GM18873 (cell line): ENCODE measurements around the gene C1orf94.
"Not testable (repeated sequence)": the region's sequence is repeated elsewhere in the genome, so short reads cannot be mapped to it uniquely, and the experiment has no call there.

Experiments
- ATAC-seq: cut with Tn5 transposase; IDR thresholded peaks from one replicate; pipeline ENCODE4 v1.9.1; 2021; ENCODE audit warnings: mild to moderate bottlenecking, moderate library complexity, moderate number of reproducible peaks; ENCODE audit not compliant: unreplicated experiment, low FRiP score

C1orf94 gene

DNA sequence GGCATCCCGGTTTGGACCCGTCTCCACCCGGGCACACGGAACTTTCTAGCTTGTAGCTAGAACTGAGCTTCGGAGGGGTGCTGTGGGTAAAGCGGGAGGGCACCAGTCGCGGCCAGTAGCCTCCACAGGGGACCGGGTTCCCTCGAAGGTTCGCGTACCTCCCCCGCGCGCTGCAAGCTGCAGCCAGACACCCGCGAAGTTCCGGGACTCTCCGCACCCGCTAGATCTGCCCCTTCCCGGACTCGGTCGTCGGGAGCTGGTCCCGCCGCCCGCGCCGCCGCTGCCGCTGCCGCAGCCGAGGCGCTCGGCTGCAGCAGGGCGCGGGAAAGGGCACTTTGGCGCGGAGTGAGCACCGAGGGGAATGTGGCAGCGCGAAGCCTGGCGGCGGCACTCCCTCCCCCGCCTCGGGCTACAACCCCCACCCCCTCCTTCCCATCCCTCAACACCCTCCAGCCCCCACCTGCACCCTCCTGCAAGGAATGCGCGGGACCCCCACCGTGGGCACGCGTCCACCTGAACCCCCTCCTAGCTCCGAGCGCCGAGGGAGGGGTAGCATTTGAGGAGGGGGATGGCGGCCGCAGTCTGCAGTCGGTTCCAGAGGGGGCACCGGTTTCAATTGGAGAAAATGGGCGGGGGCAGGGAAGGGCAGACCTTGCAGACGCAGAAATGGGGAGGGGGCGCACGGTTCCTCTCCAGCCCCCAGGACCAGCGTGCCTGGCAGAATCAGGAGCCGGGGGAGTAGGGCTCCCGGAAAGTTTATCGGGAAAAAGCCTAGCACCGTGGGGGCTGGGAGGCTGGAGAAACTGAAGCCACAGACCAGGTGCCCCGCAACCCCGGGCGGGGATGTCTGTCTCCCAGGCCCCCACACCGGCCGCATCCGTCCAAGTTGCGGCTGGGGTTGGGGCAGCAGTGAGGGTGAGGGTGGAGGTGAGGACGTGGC lies 12.6 kb upstream of the C1orf94 start:
- ATAC-seq: no peak

DNA sequence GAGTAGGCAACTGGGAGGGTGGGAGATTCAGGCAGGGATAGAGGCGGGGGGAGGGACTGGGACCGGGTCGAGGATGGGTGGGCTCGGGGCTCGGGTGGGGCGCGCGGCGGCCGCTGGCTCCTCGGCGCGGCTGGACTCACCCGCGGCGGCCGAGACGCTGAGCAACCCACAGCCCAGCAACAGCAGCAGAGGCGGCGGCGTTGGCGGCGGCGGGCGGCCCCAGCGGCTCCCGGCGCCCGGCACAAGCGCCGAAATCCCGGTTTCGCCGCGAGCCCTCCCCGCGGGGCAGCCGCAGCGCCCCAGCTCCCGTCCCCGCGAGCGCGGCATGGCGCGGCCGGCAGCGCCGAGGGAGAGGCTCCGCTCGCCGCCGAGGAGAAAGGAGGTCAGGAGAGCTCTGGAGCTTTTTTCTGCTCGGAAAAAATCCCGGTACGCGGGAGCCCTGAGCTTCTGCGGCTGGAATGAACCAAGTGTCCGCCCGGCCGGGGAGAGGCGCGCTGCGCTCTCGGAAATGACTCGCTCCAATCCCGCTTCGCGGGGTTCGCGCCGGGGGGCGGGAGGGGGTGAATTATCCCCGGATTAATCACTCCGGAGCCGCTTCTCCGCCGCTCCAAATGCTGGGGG lies 11.8 kb upstream of the C1orf94 start, which contains the start of gene CSMD2:
CSMD2 (minus strand) TSS at position 460 of the 621 bp plus-strand sequence; CDS start at position 327, 133 bp downstream.
- ATAC-seq: no peak

DNA sequence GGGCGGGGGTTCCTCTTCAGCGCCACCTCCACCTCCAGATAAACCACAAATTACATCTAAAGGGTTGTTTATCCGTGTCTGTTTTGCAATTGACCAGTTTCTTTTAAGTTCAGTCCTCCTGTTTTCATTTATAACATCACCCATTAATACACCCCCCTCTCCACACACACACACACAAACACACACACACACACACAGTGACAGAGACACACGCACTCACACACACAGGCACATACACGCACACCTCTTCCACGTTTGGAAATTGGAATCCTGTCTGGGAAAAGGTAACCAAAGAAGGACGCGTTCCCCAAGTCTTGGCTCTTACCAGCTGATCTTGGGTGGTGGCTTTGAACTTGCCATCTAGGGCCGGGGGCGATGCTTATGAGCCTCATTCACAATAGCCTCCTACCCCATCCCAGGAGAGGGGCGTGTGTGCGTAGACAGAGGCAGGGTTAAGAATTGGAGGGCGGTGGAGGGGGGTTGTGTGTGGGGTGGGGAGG lies 11.2 kb upstream of the C1orf94 start:
- no peak for ATAC-seq

DNA sequence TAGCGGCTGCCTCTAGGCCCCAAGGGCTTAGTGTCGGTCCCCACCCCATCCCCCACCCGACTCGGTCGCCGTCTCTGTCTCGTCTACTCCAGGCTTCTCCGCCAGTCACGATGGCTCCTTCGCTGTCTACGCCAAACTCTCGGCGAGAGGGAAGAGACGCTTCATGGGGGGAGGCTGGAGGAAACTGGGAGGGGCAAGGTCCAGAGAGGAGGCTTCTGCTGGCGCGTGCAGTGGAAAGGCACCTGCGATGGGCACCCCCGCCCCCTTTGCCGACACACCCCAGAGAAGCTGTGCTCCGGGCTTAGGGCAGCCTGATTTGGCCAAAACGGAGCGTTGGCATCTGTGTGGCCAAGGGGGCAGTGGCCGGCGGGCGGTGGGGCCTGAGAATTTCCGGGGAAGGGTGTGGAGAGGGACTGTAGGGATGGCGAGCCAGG lies 10.5 kb upstream of the C1orf94 start:
- ATAC-seq: no peak

DNA sequence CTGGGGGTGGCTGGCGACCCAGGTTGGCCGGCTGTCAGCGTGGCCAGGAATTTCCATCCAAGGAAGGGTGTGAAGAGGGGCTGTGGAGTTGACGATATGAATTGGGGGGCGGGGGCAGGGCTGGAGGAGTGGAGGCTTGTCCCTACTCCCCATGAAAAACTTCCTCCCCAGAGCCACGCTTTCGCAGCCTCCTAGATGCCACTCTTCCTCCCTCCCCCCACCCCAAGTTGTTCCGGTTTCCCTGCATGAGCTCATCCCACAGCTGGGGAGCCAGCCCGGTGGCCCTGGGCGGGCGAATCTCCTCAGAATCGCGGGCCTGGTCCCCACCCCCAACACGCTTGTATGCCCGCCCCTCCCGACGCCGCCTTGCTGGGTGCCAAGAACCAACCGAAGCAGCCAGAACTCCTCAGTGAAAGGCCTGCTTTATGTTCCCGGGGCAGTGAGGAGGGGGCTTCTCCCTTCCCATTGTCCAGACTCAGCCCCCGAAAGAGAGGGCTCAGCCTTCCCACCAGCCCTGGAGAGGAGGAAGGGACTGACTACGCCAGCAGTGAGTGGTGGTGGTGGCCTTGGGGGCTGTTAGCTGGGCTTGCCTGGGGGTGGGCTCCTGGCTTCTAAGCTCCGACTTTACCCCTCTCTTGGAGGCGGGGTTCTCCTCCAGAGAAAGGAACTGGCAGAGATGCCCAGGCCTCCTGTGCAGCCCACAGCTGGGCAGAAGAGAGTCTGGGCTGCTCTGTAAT lies 9.9 kb upstream of the C1orf94 start:
- no peak for ATAC-seq

DNA sequence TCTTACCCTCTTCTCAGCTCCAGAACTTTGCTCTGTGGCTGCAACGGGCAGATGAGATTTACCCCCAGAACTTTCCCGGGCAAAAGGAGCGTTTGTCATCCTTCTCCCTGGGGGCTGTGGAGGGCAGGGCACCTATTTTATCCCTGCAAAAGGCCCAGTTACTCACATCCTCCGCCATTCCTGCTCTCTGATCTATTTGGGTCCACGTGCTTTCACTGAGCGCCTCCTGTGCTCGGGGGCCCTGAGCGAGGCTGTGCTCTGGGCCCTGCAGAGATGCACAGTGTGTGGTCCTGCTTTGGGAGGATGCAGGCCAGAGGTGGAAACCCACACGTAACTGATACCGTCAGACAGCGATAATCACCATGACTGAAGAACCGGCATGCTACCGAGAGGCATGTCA lies 9.3 kb upstream of the C1orf94 start:
- no peak for ATAC-seq

DNA sequence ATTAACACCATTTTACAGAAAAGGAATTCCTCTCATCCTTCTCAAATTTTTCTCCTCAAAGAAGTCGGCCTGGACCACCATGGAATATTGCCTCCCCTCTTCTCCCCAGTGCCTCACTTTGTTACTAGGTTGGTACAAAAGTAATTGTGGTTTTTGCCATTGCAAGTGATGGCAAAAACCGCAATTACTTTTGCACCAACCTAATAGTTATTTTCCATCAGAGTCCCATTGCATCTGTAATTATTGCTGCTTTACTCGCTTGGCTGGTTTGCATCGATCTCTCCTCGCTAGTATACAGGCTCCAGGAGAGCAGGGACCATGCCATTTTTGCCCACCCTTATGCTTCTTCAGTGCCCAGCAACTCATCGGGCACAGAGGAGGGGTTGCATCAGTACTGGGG lies 963 bp upstream of the C1orf94 start:
- ATAC-seq: no peak

DNA sequence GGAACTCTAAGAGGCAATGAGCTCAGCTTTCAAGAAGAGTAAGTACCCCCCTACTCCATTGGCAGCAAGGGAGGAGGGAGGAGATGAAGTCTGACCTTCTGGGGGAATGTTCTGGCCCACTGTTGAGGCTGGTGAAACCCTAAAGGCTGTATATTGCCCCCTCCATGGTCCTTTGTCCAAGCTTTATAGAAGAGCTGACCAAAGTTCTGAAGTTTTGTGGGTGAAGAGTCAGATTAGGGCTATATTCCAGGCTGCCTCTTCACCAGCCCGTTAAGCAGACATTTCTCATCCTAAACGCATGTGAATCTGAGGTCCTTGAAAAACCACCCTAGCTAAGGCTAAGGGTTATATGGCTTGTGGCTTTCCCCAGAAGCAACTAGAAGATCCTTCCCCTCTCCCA lies 1.4 kb downstream of the C1orf94 start:
- ATAC-seq: no peak

DNA sequence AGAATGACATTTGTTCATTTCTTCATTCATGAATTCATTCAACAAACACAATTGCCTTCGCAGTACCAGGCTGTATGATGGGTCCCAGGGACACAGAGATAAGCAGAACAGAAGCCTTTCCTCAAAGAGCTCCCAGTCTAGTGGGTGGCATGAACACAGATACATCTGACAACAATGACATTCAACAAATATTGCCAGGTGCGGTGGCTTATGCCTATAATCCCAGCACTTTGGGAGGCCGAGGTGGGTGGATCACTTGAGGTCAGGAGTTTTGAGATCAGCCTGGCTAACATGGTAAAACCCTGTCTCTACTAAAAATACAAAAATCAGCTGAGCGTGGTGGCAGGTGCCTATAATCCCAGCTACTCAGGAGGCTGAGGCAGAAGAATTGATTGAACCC lies 6.7 kb downstream of the C1orf94 start:
- not testable (repeated sequence) for ATAC-seq

DNA sequence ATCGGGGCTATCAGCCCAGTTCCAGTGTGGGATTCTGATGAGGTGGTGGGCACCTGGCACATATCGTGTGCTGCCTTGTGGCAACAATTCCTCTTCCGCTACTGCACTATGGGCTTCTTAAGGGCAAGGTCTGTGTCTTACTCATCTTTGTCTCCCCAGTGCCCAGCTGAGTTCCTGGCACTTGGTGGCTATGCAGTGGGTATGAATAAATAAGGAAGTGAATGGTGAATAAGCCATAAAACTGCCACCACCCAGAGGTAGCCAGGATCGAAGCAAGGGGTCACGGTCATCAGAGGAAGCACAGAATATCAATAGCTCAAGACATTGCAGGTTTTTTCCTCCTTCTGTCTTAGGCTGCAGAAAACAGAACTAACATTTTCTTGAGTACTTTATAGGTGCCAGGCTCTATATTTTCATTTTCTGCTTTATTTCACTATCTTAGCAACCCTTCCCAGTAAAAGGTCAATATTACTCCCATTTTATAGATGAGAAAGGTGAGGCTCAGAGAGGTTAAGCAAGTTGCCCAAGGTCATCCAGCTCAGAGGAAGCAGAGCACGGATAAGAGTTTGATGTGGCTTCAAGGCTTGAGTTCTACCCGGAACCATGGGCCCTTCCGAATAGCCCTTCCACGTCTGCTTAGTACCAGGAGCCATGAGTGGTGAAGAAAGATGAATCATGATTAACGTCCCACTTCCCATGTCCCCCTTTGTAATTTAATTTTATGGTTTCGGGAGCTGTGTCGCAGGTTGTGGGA lies 10.2 kb downstream of the C1orf94 start:
- no peak for ATAC-seq

DNA sequence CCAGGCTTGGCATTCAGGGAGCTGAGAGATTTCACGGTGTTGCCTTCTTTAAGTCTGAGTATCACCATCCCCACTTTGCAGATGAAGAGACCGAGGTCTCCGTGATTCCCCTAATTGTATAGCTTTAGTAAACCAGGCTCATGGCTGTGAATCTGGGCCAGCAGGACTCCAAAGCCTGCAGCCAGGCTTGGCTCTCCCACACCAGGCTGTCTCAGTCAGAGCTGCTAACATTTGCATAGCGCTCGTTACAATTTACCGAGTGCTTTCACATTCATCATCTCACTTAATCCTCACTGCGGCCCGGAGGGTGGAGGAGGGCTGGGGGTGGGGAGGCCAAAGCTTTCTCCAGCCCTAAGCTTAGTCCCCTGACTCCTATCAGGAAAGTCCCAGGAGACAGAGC lies 11.7 kb downstream of the C1orf94 start:
- ATAC-seq: no peak

DNA sequence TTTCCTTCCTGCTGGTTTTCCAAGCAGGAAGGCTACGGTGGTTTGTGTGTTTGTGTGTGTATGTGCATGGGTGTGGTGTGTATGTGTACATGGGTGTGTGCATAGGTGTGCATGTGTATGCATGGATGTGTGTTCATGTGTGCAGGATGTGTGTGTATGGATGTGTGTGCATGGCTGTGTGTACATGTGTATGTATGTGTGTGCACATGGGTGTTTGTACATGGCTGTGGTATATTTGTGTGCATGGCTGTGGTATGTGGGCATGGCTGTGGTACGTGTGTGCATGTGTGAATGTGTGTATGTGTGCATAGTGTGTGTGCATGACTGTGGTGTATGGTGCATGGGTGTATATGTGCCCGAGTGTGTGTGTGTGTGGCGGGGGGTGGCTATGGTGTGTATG lies 12.3 kb downstream of the C1orf94 start:
- no peak for ATAC-seq

DNA sequence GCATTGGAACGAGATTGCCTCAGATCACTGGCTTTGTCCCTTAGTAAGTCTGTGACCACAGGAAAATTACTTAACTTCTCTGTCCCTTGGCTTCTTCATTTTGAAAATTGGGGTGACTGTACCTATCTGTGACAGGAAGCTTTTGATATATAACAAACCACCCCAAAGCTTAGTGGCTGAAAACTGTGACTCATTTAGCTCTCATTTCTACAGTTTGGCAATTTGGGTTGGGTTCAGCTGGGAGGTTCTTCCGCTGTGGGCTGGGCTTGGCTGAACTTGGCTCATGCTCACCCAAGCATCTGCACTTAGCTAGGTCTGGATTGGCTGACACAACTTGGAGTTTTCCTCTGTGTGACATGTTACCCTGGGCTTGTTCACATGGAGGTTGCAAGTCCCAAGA lies 14.0 kb downstream of the C1orf94 start:
- ATAC-seq: no peak

DNA sequence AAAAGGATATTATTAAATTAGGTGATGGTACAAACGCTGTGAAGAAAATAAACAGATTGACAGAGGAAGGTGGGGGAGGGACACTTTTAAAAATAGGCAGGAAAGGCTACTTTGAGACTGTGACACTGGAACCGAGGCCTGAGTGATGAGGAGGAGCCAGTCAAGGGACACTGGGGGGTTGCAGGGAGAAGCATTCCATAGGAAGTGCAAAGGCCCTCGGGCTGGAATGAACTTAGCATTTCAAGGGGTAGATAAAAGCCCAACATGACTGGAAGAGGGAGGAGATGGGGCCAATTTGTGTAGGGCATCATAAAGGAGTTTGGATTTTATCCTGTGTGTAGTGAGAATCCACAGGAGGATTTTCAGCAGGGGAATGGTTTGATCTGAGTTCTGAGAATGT lies 15.9 kb downstream of the C1orf94 start:
- no peak for ATAC-seq

DNA sequence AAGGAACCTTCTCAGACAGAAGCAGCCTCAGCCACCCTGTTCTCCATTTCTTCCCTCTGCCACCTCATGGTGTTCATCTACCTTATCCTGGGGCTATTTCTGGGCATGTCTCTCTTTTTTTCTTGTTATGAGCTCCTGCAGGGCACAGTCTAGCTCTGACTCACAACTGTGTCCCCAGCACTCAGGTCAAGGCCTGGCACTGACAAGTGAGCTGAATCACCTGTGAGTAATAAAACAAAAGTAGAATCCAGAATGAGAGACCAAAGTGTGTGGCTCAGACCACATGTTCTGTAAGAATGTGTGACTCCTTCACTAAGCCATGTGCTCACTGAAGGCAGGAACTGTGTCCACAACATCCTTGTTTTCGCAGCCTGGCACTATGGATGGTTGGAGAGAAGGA lies 23.2 kb downstream of the C1orf94 start:
- ATAC-seq: no peak

DNA sequence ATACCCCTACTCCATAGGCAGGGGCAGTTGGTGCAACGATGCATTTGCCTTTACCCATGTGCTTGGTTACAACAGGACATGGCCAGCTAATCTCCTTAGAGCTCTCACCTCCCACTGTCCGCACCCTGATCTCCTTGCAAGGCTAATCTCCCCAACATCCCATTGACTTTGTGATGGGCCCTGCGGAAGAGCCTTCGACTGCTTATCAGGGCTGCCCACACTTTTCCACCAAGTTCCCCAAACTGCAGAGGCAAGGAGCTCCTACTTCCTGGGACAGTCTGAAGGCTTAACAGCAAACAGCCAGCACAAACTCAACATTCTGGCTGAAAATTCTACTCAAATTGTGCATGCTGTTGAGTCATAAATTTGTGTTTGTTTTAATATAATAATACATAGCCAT lies 36.0 kb downstream of the C1orf94 start:
- no peak for ATAC-seq

DNA sequence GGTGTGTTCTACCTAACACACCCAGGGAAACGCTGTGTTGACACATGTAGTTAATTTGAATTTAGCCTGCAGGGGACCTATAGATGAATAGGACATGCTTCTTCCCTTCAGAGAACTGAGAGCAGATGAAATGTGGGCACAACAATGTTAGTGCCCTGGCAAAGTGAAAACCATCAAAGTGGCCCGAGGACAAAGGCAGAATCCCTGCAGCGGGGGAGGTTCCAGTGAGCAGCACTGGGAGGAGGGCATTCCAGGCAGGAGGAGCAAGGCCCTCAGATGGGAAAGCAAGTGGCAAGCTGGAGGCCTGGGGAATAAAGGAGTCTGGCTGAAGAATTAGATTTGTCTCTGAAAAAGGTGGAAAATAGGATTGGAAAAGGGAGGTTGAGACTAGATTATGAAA lies 37.2 kb downstream of the C1orf94 start:
- ATAC-seq: no peak

DNA sequence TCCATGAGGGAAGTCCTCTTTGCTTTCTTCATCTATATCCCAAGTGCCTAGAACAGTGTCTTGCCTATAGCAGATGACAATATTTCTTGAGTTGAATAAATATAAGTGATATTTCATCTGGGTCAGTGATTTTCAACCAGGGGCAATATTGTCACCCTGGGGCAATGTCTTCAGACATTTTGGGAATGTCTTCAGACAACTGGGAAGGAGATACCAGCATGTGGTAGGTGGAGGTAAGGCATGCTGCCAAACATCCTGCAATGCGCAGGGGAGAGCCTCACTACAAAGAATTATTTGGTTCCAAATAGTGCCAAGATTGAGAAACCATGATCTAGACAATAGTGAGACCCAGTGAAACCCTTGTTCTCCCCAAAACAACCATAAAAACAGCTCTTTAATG lies 54.7 kb downstream of the C1orf94 start:
- no peak for ATAC-seq

DNA sequence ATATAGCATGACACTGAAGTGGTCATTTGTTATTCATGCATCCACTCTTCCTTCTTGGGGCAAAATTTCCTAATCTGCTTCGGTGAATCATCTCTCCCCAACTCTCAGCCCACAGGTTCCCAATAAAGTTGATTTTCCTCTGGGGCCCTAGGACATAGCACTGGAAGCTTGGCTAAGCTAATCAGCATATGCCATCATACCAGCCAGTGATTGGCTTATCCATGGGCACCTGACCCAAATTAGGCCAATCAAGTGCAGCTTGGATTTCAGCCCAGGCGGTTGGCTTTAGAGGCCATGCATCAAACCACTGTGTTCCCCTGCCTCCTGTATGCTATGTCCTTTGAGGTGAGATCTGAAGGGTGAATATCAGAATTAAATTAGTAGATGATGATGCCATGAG lies 58.9 kb downstream of the C1orf94 start:
- no peak for ATAC-seq

DNA sequence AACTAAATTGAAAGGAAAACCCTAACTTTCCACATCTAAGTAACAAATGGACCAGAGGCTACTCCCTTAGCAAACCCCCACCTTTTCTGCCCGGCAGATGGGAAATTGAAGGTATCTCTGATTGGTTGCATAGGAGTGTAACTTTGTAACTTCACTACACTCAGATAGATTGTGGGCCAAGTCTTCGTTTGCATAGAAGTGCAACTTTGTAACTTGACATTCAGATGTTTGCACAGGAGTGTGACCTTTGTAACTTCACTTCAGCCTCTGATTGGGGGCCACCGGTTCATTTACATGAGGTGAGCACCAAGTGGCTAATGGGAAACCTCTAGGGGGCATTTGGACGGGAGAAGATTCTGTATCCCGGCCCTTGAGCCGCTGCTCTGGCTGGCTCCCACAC lies 59.4 kb downstream of the C1orf94 start:
- no peak for ATAC-seq
